COLO668 (cell line): Measurements from ENCODE around the gene PCDHGA1.
"Not testable (repeated sequence)": the region's sequence is repeated elsewhere in the genome, so short reads cannot be mapped to it uniquely, and the experiment has no call there.

ENCODE experiments used
- DNase-seq: peaks from one replicate; lab custom pipeline; 2025; ENCODE audit not compliant: unreplicated experiment; lab: John Stamatoyannopoulos, UW

Gene PCDHGA1

DNA sequence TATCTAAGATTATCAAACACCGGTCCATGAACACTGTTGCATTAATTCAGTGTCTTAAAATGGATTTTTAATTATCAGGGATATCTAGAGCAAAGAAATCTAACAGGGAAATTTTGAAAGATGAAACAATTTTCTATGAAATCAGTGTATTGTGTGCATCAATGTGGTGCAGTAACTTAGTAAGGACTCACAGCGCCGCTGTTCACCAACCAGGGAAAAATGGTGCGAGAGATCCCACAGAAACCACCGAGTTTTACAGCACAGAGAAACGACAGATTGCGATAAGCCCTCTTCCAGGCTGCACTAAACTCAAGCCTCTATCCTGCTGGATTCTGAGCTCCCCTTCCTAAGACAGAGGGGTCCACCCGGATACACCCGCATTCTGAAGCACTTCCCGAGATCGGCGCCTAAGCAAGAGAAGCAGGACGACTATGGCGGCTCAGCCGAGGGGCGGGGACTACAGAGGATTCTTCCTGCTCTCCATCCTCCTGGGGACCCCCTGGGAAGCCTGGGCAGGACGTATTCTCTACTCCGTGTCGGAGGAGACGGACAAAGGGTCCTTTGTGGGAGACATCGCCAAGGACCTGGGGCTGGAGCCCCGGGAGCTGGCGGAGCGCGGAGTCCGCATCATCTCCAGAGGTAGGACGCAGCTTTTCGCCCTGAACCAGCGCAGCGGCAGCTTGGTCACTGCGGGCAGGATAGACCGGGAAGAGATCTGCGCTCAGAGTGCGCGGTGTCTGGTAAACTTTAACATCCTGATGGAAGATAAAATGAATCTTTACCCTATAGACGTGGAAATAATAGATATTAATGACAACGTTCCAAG lies 52.4 kb downstream of the PCDHGA1 start, which contains the start of gene PCDHGA7:
Gene PCDHGA7, plus strand, starts transcription at position 274 of the 826 bp plus-strand sequence. Its CDS starts 158 bp downstream, at position 432.
- no peak for DNase-seq

DNA sequence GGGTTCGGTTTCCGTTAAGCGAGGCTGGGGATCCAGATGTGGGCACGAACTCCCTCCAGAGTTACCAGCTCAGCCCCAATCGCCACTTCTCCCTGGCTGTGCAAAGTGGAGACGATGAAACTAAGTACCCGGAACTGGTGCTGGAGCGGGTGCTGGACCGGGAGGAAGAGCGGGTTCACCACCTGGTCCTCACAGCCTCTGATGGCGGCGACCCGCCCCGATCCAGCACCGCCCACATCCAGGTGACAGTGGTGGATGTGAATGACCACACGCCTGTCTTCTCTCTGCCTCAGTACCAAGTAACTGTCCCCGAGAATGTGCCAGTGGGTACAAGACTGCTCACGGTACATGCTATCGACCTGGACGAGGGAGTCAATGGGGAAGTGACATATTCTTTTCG lies 53.0 kb downstream of the PCDHGA1 start:
- DNase-seq = no peak

DNA sequence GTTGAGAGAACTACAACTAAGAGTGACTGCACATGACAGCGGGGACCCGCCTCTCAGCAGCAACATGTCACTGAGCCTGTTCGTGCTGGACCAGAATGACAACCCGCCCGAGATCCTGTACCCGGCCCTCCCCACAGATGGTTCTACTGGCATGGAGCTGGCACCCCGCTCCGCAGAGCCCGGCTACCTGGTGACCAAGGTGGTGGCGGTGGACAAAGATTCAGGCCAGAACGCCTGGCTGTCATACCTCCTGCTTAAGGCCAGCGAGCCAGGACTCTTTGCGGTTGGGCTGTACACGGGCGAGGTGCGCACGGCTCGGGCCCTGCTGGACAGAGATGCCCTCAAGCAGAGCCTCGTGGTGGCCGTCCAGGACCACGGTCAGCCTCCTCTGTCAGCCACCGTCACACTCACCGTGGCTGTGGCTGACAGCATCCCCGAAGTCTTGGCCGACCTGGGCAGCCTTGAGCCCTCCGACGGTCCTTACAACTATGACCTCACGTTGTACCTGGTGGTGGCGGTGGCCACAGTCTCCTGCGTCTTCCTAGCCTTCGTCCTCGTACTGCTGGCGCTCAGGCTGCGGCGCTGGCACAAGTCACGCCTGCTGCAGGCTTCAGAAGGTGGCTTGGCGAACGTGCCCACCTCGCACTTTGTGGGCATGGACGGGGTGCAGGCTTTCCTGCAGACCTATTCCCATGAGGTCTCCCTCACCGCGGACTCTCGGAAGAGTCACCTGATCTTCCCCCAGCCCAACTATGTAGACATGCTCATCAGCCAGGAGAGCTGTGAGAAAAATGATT lies 54.4 kb downstream of the PCDHGA1 start:
- DNase-seq = no peak

DNA sequence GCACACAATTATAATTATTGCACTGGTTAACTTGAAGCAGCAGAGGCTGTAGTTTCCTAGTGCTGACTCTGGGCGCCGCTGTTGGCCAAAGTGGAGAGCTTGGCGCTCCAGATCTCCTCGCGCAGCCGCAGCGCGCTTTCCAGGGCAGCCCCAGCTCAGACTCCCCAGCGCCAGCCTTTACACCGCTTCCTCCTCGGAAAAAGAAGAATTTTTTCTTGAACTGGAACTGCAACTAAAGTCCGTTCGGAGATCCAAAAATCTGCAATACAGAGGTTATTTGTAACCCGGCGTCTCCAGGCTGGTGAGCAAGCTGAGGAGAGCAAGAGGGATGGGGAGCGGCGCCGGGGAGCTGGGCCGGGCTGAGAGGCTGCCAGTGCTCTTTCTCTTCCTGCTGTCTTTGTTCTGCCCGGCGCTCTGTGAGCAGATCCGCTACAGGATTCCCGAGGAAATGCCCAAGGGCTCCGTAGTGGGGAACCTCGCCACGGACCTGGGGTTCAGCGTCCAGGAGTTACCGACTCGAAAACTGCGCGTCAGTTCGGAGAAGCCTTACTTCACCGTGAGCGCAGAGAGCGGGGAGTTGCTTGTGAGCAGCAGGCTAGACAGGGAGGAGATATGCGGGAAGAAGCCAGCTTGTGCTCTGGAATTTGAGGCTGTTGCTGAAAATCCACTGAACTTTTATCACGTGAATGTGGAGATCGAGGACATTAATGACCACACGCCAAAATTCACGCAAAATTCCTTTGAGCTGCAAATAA lies 57.4 kb downstream of the PCDHGA1 start, which contains the start of gene PCDHGB4:
Gene PCDHGB4, plus strand, starts transcription at position 142 of the 755 bp plus-strand sequence. Its CDS starts 187 bp downstream, at position 329.
- not testable (repeated sequence) for DNase-seq

DNA sequence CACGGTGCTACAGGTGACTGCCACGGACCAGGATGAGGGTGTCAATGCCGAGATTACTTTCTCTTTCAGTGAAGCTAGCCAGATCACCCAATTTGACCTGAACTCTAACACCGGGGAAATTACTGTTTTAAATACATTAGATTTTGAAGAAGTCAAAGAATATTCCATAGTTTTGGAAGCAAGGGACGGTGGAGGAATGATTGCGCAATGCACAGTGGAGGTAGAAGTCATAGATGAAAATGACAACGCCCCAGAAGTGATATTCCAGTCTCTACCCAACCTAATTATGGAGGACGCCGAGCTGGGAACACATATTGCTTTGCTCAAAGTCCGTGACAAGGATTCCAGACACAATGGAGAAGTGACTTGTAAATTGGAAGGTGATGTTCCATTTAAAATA lies 58.3 kb downstream of the PCDHGA1 start:
- DNase-seq = no peak

DNA sequence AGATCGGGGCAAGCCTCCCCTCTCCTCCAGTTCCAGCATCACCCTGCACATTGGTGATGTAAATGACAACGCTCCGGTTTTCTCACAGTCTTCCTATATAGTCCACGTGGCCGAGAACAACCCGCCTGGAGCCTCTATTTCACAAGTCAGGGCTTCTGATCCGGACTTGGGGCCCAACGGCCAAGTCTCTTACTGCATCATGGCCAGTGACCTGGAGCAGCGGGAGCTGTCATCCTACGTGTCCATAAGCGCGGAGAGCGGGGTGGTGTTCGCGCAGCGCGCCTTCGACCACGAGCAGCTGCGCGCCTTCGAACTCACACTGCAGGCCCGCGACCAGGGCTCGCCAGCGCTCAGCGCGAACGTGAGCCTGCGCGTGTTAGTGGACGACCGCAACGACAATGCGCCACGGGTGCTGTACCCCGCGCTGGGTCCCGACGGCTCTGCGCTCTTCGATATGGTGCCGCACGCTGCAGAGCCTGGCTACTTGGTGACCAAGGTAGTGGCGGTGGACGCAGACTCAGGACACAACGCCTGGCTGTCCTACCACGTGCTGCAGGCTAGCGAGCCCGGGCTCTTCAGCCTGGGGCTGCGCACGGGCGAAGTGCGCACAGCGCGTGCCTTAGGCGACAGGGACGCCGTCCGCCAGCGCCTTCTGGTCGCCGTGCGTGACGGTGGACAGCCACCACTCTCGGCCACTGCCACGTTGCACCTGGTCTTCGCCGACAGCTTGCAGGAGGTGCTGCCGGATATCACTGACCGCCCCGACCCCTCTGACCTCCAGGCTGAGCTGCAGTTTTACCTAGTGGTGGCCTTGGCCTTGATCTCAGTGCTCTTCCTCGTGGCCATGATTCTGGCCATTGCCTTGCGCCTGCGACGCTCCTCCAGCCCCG lies 59.1 kb downstream of the PCDHGA1 start:
- DNase-seq = no peak

DNA sequence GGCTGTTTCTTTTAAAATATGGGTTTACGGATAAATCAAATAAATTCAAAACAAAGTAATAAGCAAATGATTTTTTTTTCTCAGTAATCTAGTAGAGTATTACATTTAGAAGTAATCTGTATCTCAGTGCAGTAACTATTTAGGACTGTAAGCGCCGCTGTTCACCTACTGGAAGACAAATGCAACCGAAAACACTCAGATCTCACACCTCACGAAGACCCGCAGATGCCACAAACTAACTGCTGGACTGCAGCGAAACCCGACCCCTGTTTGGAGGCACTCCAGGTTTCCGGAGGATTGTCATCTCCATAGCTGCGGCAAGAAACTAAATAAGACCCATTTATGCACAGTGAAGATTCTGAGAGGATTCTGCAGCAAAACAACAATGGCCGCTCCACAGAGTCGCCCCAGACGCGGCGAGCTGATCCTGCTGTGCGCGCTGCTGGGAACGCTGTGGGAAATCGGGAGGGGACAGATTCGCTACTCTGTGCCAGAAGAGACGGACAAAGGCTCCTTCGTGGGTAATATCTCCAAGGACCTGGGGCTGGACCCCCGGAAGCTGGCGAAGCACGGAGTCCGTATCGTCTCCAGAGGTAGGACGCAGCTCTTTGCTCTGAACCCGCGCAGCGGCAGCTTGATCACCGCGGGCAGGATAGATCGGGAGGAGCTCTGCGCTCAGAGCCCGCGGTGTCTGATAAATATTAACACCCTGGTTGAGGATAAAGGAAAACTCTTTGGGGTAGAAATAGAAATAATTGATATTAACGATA lies 62.3 kb downstream of the PCDHGA1 start, which contains the start of gene PCDHGA8:
Gene PCDHGA8, plus strand, starts transcription at position 205 of the 770 bp plus-strand sequence. Its CDS starts 181 bp downstream, at position 386.
- DNase-seq = no peak

DNA sequence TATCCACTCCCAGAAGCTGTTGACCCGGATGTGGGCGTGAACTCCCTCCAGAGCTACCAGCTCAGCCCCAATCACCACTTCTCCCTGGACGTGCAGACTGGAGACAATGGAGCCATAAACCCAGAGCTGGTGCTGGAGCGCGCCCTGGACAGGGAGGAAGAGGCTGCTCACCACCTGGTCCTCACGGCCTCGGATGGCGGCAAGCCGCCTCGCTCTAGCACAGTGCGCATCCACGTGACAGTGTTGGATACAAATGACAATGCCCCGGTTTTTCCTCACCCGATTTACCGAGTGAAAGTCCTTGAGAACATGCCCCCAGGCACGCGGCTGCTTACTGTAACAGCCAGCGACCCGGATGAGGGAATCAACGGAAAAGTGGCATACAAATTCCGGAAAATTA lies 63.0 kb downstream of the PCDHGA1 start:
- DNase-seq = no peak

DNA sequence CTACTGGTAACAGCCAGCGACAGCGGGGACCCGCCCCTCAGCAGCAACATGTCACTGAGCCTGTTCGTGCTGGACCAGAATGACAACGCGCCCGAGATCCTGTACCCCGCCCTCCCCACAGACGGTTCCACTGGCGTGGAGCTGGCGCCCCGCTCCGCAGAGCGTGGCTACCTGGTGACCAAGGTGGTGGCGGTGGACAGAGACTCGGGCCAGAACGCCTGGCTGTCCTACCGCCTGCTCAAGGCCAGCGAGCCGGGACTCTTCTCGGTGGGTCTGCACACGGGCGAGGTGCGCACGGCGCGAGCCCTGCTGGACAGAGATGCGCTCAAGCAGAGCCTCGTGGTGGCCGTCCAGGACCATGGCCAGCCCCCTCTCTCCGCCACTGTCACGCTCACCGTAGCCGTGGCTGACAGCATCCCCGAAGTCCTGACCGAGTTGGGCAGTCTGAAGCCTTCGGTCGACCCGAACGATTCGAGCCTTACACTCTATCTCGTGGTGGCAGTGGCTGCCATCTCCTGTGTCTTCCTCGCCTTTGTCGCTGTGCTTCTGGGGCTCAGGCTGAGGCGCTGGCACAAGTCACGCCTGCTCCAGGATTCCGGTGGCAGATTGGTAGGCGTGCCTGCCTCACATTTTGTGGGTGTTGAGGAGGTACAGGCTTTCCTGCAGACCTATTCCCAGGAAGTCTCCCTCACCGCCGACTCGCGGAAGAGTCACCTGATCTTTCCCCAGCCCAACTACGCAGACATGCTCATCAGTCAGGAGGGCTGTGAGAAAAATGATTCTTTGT lies 64.3 kb downstream of the PCDHGA1 start:
- not testable (repeated sequence) for DNase-seq

DNA sequence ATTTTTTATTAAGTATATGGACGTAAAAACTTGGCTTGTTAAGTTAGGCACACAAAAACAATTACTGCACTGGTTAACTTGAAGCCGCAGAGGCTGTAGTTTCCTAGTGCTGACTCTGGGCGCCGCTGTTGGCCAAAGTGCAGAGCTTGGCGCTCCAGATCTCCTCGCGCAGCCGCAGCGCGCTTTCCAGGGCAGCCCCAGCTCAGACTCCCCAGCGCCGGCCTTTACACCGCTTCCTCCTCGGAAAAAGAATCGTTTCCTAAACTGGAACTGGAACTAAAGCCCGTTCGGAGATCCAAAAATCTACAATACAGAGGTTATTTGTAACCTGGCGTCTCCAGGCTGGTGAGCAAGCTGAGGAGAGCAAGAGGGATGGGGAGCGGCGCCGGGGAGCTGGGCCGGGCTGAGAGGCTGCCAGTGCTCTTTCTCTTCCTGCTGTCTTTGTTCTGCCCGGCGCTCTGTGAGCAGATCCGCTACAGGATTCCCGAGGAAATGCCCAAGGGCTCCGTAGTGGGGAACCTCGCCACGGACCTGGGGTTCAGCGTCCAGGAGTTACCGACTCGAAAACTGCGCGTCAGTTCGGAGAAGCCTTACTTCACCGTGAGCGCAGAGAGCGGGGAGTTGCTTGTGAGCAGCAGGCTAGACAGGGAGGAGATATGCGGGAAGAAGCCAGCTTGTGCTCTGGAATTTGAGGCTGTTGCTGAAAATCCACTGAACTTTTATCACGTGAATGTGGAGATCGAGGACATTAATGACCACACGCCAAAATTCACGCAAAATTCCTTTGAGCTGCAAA lies 67.6 kb downstream of the PCDHGA1 start, which contains the start of gene PCDHGB5:
Gene PCDHGB5, plus strand, starts transcription at position 192 of the 796 bp plus-strand sequence. Its CDS starts 181 bp downstream, at position 373.
- not testable (repeated sequence) for DNase-seq

DNA sequence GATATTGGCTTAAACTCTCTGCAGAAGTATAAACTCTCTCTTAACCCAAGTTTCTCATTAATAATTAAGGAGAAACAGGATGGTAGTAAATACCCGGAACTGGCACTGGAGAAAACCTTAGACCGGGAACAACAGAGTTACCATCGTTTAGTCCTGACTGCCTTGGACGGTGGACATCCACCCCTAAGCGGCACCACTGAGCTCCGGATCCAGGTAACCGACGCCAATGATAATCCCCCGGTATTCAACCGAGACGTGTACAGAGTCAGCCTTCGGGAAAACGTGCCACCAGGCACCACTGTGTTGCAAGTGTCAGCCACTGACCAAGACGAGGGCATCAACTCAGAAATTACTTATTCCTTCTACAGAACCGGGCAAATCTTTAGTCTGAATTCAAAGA lies 68.3 kb downstream of the PCDHGA1 start:
- DNase-seq = no peak

DNA sequence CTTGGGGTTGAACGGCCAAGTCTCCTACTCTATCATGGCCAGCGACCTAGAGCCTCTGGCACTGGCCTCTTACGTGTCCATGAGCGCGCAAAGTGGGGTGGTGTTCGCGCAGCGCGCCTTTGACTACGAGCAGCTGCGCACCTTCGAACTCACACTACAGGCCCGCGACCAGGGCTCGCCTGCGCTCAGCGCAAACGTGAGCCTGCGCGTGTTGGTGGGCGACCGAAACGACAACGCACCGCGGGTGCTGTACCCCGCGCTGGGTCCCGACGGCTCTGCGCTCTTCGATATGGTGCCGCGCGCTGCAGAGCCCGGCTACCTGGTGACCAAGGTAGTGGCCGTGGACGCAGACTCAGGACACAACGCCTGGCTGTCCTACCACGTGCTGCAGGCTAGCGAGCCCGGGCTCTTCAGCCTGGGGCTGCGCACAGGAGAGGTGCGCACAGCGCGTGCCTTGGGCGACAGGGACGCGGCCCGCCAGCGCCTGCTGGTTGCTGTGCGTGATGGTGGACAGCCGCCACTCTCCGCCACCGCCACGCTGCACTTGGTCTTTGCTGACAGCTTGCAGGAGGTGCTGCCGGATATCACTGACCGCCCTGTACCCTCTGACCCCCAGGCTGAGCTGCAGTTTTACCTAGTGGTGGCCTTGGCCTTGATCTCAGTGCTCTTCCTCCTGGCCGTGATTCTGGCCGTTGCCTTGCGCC lies 69.4 kb downstream of the PCDHGA1 start:
- no peak for DNase-seq

DNA sequence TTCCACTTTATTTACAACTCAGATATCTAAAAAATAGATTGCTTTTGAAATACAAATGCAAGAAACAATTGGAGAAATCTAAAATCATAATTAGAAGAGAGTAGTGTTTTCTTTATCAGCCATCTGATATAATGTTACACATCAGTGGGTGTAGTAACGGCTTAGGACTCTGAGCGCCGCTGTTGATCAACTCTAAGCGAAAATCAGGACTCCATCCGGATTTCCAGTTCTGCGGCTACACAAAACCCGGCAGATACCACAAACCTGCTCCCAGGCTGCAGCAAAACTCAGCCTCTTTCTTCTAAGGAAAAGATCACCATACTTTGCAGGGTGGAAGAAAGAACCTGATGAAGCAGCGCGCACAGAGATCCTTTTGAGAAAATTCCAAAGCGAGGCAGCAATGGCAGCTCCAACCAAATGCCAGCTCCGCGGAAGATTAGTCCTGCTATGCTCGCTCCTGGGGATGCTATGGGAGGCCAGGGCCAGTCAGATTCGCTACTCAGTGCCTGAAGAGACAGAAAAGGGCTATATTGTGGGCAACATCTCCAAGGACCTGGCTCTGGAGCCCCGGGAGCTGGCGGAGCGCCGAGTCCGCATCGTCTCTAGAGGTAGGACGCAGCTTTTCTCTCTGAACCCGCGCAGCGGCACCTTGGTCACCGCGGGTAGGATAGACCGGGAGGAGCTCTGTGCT lies 72.4 kb downstream of the PCDHGA1 start, which contains the start of gene PCDHGA9:
Gene PCDHGA9, plus strand, starts transcription at position 226 of the 691 bp plus-strand sequence. Its CDS starts 175 bp downstream, at position 401.
- DNase-seq = no peak

DNA sequence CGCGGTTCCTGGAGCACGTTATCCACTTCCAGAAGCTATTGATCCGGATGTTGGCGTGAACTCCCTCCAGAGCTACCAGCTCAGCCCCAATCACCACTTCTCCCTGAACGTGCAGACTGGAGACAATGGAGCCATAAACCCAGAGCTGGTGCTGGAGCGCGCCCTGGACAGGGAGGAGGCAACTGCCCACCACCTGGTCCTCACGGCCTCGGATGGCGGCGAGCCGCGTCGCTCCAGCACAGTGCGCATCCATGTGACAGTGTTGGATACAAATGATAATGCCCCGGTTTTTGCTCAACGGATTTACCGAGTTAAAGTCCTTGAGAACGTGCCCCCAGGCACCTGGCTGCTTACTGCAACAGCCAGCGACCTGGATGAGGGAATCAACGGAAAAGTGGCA lies 73.1 kb downstream of the PCDHGA1 start:
- DNase-seq = no peak

DNA sequence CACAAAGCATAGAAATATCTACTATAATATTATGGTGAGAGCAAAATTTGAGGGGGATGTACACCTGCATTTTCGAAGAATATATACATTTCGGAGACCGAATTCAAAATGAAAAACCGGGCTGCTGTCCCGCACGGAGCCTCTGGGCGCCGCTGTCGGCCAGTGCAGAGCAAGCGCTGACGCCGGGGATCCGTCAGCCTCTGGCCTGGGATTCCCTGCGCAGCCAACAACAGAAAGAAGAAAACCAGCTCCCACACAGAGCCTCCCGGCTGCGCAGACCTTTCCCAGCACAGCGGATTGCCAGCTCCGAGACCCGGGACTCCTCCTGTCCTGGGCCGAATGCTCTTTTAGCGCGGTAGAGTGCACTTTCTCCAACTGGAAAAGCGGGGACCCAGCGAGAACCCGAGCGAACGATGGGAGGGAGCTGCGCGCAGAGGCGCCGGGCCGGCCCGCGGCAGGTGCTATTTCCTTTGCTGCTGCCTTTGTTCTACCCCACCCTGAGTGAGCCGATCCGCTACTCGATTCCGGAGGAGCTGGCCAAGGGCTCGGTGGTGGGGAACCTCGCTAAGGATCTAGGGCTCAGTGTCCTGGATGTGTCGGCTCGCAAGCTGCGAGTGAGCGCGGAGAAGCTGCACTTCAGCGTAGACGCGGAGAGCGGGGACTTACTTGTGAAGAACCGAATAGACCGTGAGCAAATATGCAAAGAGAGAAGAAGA lies 77.6 kb downstream of the PCDHGA1 start, which contains the start of gene PCDHGB6:
Gene PCDHGB6, plus strand, starts transcription at position 232 of the 716 bp plus-strand sequence. Its CDS starts 182 bp downstream, at position 414.
- DNase-seq = not testable (repeated sequence)
